K562 (cell line): ENCODE measurements around the gene DCTN1. TPM values are rescaled to one million over a fixed set of nuclear protein-coding genes. Genes with fewer than 3 reads are reported as not detected.
A peak's percentile ranks its signal among the peaks of the same experiment; 100 is the strongest.

Experiments used
- ATAC-seq: fragments of 200-7000 bp; cut with Tn5 transposase; 3 replicates; pipeline ENCODE4 v1.9.1; 2020; ENCODE audit warnings: moderate library complexity
- BruUV-seq: library from RNA; stranded (reverse); fragments of 400-500 nt; replicated peaks from 2 replicates; lab custom pipeline; 2021; lab: Mats Ljungman, UMichigan
- CTCF ChIA-PET: fragments of 300-600 bp; formaldehyde crosslinking; extraction: SDS; loops from one replicate; lab custom pipeline; 2021; ENCODE audit warnings: low intra/inter-chr PET ratio; lab: Yijun Ruan, JAX
- POLR2A ChIA-PET: fragments of 300-600, 350-650 bp; sonication (Branson Sonifier 250); formaldehyde crosslinking; extraction: SDS; loops from one replicate; lab custom pipeline; 2021; ENCODE audit warnings: antibody characterized with exemption, inconsistent platforms; lab: Yijun Ruan, JAX
- DNase-seq, 4 experiments: peaks; one replicate each; pipeline versions ENCODE4 v3.0.0 to v3.0.0-alpha.2; 2011 to 2018; ENCODE audit warnings: low spot score in 3 of 4, mixed read lengths in 3 of 4; ENCODE audit errors: extremely low read depth in 1 of 4
- FAIRE-seq: peaks from 2 replicates; lab custom pipeline; 2011; peaks lifted over from hg19 to GRCh38; lab: Jason Lieb, UNC
- H2AFZ ChIP-seq: 2 replicates; pipeline ENCODE4 v1.6.0; 2011; ENCODE audit warnings: low read depth, low read length, control low read depth, inconsistent platforms
- H3K27ac ChIP-seq: fragments of 200-600 bp; 3 replicates; pipeline ENCODE4 v1.8.0; 2011; ENCODE audit warnings: low read depth, mild to moderate bottlenecking, control low read depth, inconsistent platforms, low read length, moderate library complexity, mixed read lengths; ENCODE audit errors: extremely low read depth
- H3K27me3 ChIP-seq, 2 experiments: fragments of 300-600 bp in 1 of 2; 2 replicates in 1 of 2; 3 replicates in 1 of 2; pipeline versions ENCODE4 v1.6.0 to v1.8.0; 2011; ENCODE audit warnings: inconsistent platforms in 2 of 2, low read length in 2 of 2, mild to moderate bottlenecking in 1 of 2, mixed read lengths in 1 of 2, moderate library complexity in 1 of 2; ENCODE audit not compliant: control insufficient read depth in 2 of 2, insufficient read depth in 2 of 2
- H3K36me3 ChIP-seq: fragments of 300-600 bp; 3 replicates; pipeline ENCODE4 v1.8.0; 2011; ENCODE audit warnings: mild to moderate bottlenecking, low read length, inconsistent platforms; ENCODE audit not compliant: control insufficient read depth, insufficient read depth
- H3K4me1 ChIP-seq, 2 experiments: fragments of 200-600 bp in 1 of 2; replicated peaks in 1 of 2; 2 replicates in 1 of 2; 3 replicates in 1 of 2; pipeline versions ENCODE4 v1.5.1 to v1.8.0; 2011; ENCODE audit warnings: inconsistent platforms in 2 of 2, low read length in 2 of 2, mild to moderate bottlenecking in 1 of 2, mixed read lengths in 1 of 2, moderate library complexity in 1 of 2; ENCODE audit not compliant: control insufficient read depth in 2 of 2, insufficient read depth in 2 of 2
- H3K4me2 ChIP-seq: 2 replicates; pipeline ENCODE4 v1.6.1; 2011; ENCODE audit warnings: low read length, control low read depth, inconsistent platforms, mixed read lengths; ENCODE audit not compliant: insufficient read depth
- H3K4me3 ChIP-seq: fragments of 200-600 bp; sonication (generic), shearing (Covaris generic); 2 replicates; pipeline ENCODE4 v1.5.1; 2016; ENCODE audit warnings: control low read depth, inconsistent platforms
- H3K79me2 ChIP-seq: fragments of 200-600 bp; 3 replicates; pipeline ENCODE4 v1.8.0; 2011; ENCODE audit warnings: low read length, inconsistent platforms; ENCODE audit not compliant: control insufficient read depth, insufficient read depth
- H3K9ac ChIP-seq, 2 experiments: 2 replicates each; pipeline versions ENCODE4 v1.6.0 to v1.6.1; 2011; ENCODE audit warnings: low read depth in 2 of 2, low read length in 2 of 2, control low read depth in 1 of 2, inconsistent platforms in 1 of 2, mild to moderate bottlenecking in 1 of 2, mixed read lengths in 1 of 2; ENCODE audit not compliant: insufficient read depth in 1 of 2
- H3K9me1 ChIP-seq: one replicate; pipeline ENCODE4 v1.6.0; 2011; ENCODE audit warnings: inconsistent platforms, mild to moderate bottlenecking, low read length, moderate library complexity; ENCODE audit not compliant: control insufficient read depth, insufficient read depth
- H3K9me3 ChIP-seq: replicated peaks from 2 replicates; pipeline ENCODE4 v1.5.1; 2011; ENCODE audit warnings: low read depth, low read length, inconsistent platforms; ENCODE audit not compliant: control insufficient read depth, insufficient read depth
- H4K20me1 ChIP-seq: replicated peaks from 2 replicates; pipeline ENCODE4 v1.6.1; 2011; ENCODE audit warnings: low read length, inconsistent platforms, mixed read lengths; ENCODE audit not compliant: control insufficient read depth, insufficient read depth
- CBX5 ChIP-seq: IDR thresholded peaks from 2 replicates; pipeline ENCODE4 v1.6.1; 2014; ENCODE audit warnings: low read depth, borderline replicate concordance
- ELF1 ChIP-seq: fragments of 200-800 bp; sonication (Bioruptor generic); IDR thresholded peaks from 2 replicates; pipeline ENCODE4 v1.6.1; 2016; ENCODE audit warnings: missing genetic modification characterization, missing compliant biosample characterization
- HDAC6 ChIP-seq: IDR thresholded peaks from 2 replicates; pipeline ENCODE4 v1.6.1; 2012; ENCODE audit warnings: low read depth, mild to moderate bottlenecking, control low read depth, inconsistent platforms, low read length, moderate library complexity
- NCOA6 ChIP-seq: fragments of 450-650 bp; IDR thresholded peaks from 2 replicates; pipeline ENCODE4 v1.6.1; 2017; ENCODE audit warnings: mild to moderate bottlenecking
- PHTF2 ChIP-seq: fragments of 250-450 bp; sonication (Bioruptor Pico); IDR thresholded peaks from 2 replicates; pipeline ENCODE4 v1.5.0; 2021; ENCODE audit warnings: mild to moderate bottlenecking
- SPI1 ChIP-seq: IDR thresholded peaks from 2 replicates; pipeline ENCODE4 v1.6.1; 2011; ENCODE audit warnings: low read depth, low read length, control low read depth, borderline replicate concordance
- ZNF3 ChIP-seq: fragments of 250-450 bp; sonication (Bioruptor Pico); IDR thresholded peaks from 2 replicates; pipeline ENCODE4 v1.5.0; 2021; ENCODE audit warnings: mild to moderate bottlenecking, moderate library complexity
- WGBS: fragments of 100-300 bp; shearing (Covaris generic); methylation state at CpG from one replicate; pipeline ENCODE4 v1.1.6; 2016; ENCODE audit warnings: low coverage, mixed read lengths; ENCODE audit not compliant: insufficient coverage; ENCODE audit errors: missing lambda C conversion rate; 5-methylcytosine and 5-hydroxymethylcytosine counted together
- in situ Hi-C: fragments of 300-500 bp; cut with MboI; formaldehyde crosslinking; loops from 4 replicates; pipeline ENCODE4 v1.15.0; 2018; ENCODE audit warnings: inconsistent platforms, mixed read lengths
- intact Hi-C: fragments of 100-400 bp; cut with micrococcal nuclease; formaldehyde crosslinking; loops from 2 replicates; pipeline ENCODE4 v1.14.2; 2022
- polyA plus RNA-seq, 8 experiments: library from polyadenylated mRNA; depleted of rRNA in 4 of 8; stranded (reverse) in 5 of 8; unstranded in 3 of 8; fragments of >200 nt; fragmentation: Nextera tagmentation in 2 of 8; fragmentation: Illumina TruSeq in 1 of 8; extraction: Ambion mirVana in 2 of 8; extraction: Trizol in 1 of 8; gene quantifications; 2 replicates each; pipeline versions ENCODE4 v1.2.1 to v1.2.3, GENCODE V29; 2011 to 2014; ENCODE audit warnings: inconsistent platforms in 1 of 8, missing spikeins in 1 of 8
- total RNA-seq, 7 experiments: library from RNA; depleted of rRNA in 6 of 7; stranded (reverse); fragments of >200 nt in 6 of 7; fragmentation: Illumina TruSeq in 2 of 7; extraction: Trizol in 2 of 7; gene quantifications; 2 replicates each; pipeline versions ENCODE4 v1.2.1 to v1.2.3, GENCODE V29; 2011 to 2021; ENCODE audit warnings: low replicate concordance in 1 of 7

Gene DCTN1
- total and polyA plus RNA-seq, 9 of the 15 experiments (the other 6 are each of a cell fraction or from before 2014, with no cell fraction given) = 23.9 to 71.7 (median 45.0) TPM

DNA sequence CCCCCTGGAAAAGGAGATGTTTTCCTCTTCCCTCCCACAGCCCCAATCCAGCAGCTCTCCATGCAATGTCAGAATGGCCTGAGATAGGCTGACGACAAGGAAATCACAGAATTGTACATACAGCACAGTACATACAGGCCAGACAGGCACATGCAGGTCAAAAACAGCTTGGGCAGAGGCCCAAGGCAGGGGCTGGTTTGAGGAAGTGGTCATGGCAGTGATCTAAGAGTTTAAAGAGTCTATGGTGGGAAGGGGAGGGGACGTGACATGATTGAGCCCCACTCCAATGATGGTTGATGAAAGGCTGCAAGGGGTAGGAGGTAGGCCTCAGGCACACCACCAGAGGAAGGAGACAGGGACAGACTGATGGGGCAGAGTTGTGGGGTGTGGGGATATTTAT lies 4.3 kb downstream of the DCTN1 start:
- H2AFZ ChIP-seq = no peak overlapping the region
- H3K27me3 ChIP-seq = no peaks in the 10 kb centered on the region
- H3K36me3 ChIP-seq = peaks cover 17% of the 10 kb centered on the region; the same call in 2 of the 3 replicates
- H3K79me2 ChIP-seq = peaks cover 10% of the 10 kb centered on the region; the same call in 2 of the 3 replicates
- H3K9me3 ChIP-seq = no peaks in the 10 kb centered on the region
- intact Hi-C loops (no loop called here), in situ Hi-C loops (no loop called here)
- H3K9me1 ChIP-seq = no peaks in the 10 kb centered on the region
- DNase-seq = no peak
- no peak for ATAC-seq
- H3K4me3 ChIP-seq = no peak overlapping the region
- FAIRE-seq = no peak
- H4K20me1 ChIP-seq = no peaks in the 10 kb centered on the region; the same call in none of the 2 replicates
- H3K27ac ChIP-seq = no peak overlapping the region
- 50% methylated on average over 2 of the region's 2 CpGs for WGBS
- ChIA-PET CTCF (no interaction called here), POLR2A (no interaction called here)
- TF ChIP-seq CBX5 (no peak), NCOA6 (no peak), PHTF2 (CRISPR knock-in tag) (no peak), HDAC6 (no peak), SPI1 (peak; percentile 55; the same call in 1 of the 2 replicates), ELF1 (tag) (no peak), ZNF3 (CRISPR knock-in tag) (no peak)
- no peak overlapping the region for H3K9ac ChIP-seq
- H3K4me1 ChIP-seq = peaks cover 12 to 23% of the 10 kb centered on the region in 2 experiments; a peak in 4 of 5 replicates
- no TSS peak for BruUV-seq
- H3K4me2 ChIP-seq = no peak overlapping the region
